Measurements from ENCODE around the gene TMEM255B. TPM values are rescaled to one million over a fixed set of nuclear protein-coding genes. Genes with fewer than 3 reads are reported as not detected.
"Not testable (repeated sequence)": the region's sequence is repeated elsewhere in the genome, so short reads cannot be mapped to it uniquely, and the experiment has no call there.

Gene TMEM255B
- total RNA-seq, 1 experiment from 2014 or later = 4.7 TPM

- H3K27me3 Mint-ChIP-seq (ENCODE audit: low read depth) = peaks cover 5% of the 10 kb centered on the region
- peaks cover 9% of the 10 kb centered on the region for H3K4me1 Mint-ChIP-seq
- no peak overlapping the region for H3K27ac Mint-ChIP-seq
- ChIA-PET CTCF (interaction anchor here (0.7 kb wide), 1 partner anchor 15 kb away, joined by 4 read pairs; no protein-coding TSS in a partner anchor), POLR2A (no interaction called here)
- ATAC-seq = no peak
- no peak for TF ChIP-seq E2F1 (CRISPR knock-in tag; IDR thresholded peaks at IDR 0.05)
- H3K36me3 Mint-ChIP-seq = peaks cover 20% of the 10 kb centered on the region
- H3K4me3 Mint-ChIP-seq = no peak overlapping the region
- no peak for DNase-seq (ENCODE audit: low spot score)
- H3K9me3 Mint-ChIP-seq = no peaks in the 10 kb centered on the region; the same call in none of the 2 replicates
Measured at GRCh38 chr13:113787694-113788093, 28.7 kb downstream of the TMEM255B start.

GRCh38 chr13:113788413-113789135 lies 29.5 kb downstream of the TMEM255B start:
- Mint-ChIP-seq H3K9me3 (no peaks in the 10 kb centered on the region; the same call in none of the 2 replicates), H3K4me3 (no peak overlapping the region), H3K27ac (no peak overlapping the region), H3K36me3 (peaks cover 15% of the 10 kb centered on the region), H3K27me3 (ENCODE audit: low read depth) (peaks cover 2% of the 10 kb centered on the region), H3K4me1 (0 out of 2 replicates have a peak, but pooled peaks cover 2% of the 10 kb centered on the region)
- CTCF ChIA-PET = no interaction called here
- TF ChIP-seq ATF3 (CRISPR knock-in tag; conservative IDR thresholded peaks at IDR 0.05) = no peak
- TF ChIP-seq FOXP1 (CRISPR knock-in tag; IDR thresholded peaks at IDR 0.05; ENCODE audit: borderline replicate concordance) = peak; percentile 17; the same call in 1 of the 2 replicates
- ATAC-seq = no peak
- POLR2A ChIA-PET = interaction anchor here (0.7 kb wide), 1 partner anchor 418 kb away, joined by 4 read pairs; no protein-coding TSS in a partner anchor
- DNase-seq (ENCODE audit: low spot score) = no peak

- peaks cover 12% of the 10 kb centered on the region for H3K36me3 Mint-ChIP-seq
- no peak overlapping the region for H3K4me3 Mint-ChIP-seq
- H3K27ac Mint-ChIP-seq = no peak overlapping the region
- TF ChIP-seq GABPB1 (CRISPR knock-in tag; IDR thresholded peaks at IDR 0.05) (no peak), AR (CRISPR knock-in tag; IDR thresholded peaks at IDR 0.05) (no peak), SMAD4 (CRISPR knock-in tag; IDR thresholded peaks at IDR 0.05) (no peak), ELF4 (CRISPR knock-in tag; IDR thresholded peaks at IDR 0.05; ENCODE audit: low read depth) (no peak), ZBTB21 (CRISPR knock-in tag; IDR thresholded peaks at IDR 0.05; ENCODE audit: borderline replicate concordance) (no peak)
- ATAC-seq (no peak), DNase-seq (ENCODE audit: low spot score) (no peak)
- 0 out of 2 replicates have a peak, but pooled peaks cover 2% of the 10 kb centered on the region for H3K4me1 Mint-ChIP-seq
- ChIA-PET POLR2A (interaction anchor here (0.7 kb wide), 1 partner anchor 417 kb away, joined by 4 read pairs; no protein-coding TSS in a partner anchor), CTCF (no interaction called here)
- peaks cover 2% of the 10 kb centered on the region for H3K27me3 Mint-ChIP-seq (ENCODE audit: low read depth)
- no peaks in the 10 kb centered on the region; the same call in none of the 2 replicates for H3K9me3 Mint-ChIP-seq
Measured at GRCh38 chr13:113789167-113789566, 30.1 kb downstream of the TMEM255B start.

GRCh38 chr13:113789931-113790330 lies 30.9 kb downstream of the TMEM255B start:
- DNase-seq (ENCODE audit: low spot score); ATAC-seq; CTCF ChIA-PET; POLR2A ChIA-PET; H3K27ac Mint-ChIP-seq; H3K4me1 Mint-ChIP-seq; H3K27me3 Mint-ChIP-seq (ENCODE audit: low read depth); H3K4me3 Mint-ChIP-seq; H3K36me3 Mint-ChIP-seq; H3K9me3 Mint-ChIP-seq: not testable (repeated sequence)

GRCh38 chr13:113791226-113791625 lies 32.2 kb downstream of the TMEM255B start:
- POLR2A ChIA-PET = no interaction called here
- H3K4me3 Mint-ChIP-seq = no peak overlapping the region
- ATAC-seq (no peak), DNase-seq (ENCODE audit: low spot score) (no peak)
- H3K4me1 Mint-ChIP-seq = 0 out of 2 replicates have a peak, but pooled peaks cover 2% of the 10 kb centered on the region
- TF ChIP-seq ZNF671 (CRISPR knock-in tag; IDR thresholded peaks at IDR 0.05) (no peak), HMGA2 (CRISPR knock-in tag; IDR thresholded peaks at IDR 0.05) (no peak), ZNF423 (CRISPR knock-in tag; IDR thresholded peaks at IDR 0.05) (no peak), NFYB (CRISPR knock-in tag; conservative IDR thresholded peaks at IDR 0.05; ENCODE audit: low read depth) (no peak), ELF4 (CRISPR knock-in tag; IDR thresholded peaks at IDR 0.05; ENCODE audit: low read depth) (no peak), ZMAT4 (CRISPR knock-in tag; IDR thresholded peaks at IDR 0.05) (no peak), ZNF263 (CRISPR knock-in tag; IDR thresholded peaks at IDR 0.05; ENCODE audit: low read depth) (no peak)
- H3K27ac Mint-ChIP-seq = no peak overlapping the region
- no peaks in the 10 kb centered on the region for H3K27me3 Mint-ChIP-seq (ENCODE audit: low read depth)
- no peaks in the 10 kb centered on the region for H3K9me3 Mint-ChIP-seq
- CTCF ChIA-PET = no interaction called here
- H3K36me3 Mint-ChIP-seq = no peaks in the 10 kb centered on the region
